OCI-LY1 (cell line): ENCODE results near the gene PLEKHJ1.

Source experiments
- H2AFZ ChIP-seq: fragments of 200-600 bp; sonication (generic), shearing (Covaris generic); 2 replicates; pipeline ENCODE4 v1.6.0; 2014; ENCODE audit warnings: antibody characterized with exemption, mild to moderate bottlenecking, low read length
- H3F3A ChIP-seq: fragments of 200-600 bp; sonication (generic), shearing (Covaris generic); 2 replicates; pipeline ENCODE4 v1.6.0; 2014; ENCODE audit warnings: mild to moderate bottlenecking, antibody characterized with exemption, low read length, moderate library complexity; ENCODE audit not compliant: insufficient read depth
- H3K27ac ChIP-seq: fragments of 200-600 bp; sonication (generic); 2 replicates; pipeline ENCODE4 v1.5.1; 2014; ENCODE audit warnings: low read length, mixed run types, mild to moderate bottlenecking, low read depth; ENCODE audit not compliant: poor library complexity, severe bottlenecking
- H3K27me3 ChIP-seq: fragments of 200-600 bp; sonication (generic); 2 replicates; pipeline ENCODE4 v1.6.0; 2014; ENCODE audit warnings: antibody characterized with exemption, mild to moderate bottlenecking, low read length, moderate library complexity; ENCODE audit not compliant: insufficient read depth
- H3K36me3 ChIP-seq: fragments of 200-600 bp; sonication (generic); 2 replicates; pipeline ENCODE4 v1.6.1; 2014; ENCODE audit warnings: mild to moderate bottlenecking, antibody characterized with exemption, low read length, moderate library complexity, mixed read lengths; ENCODE audit not compliant: insufficient read depth
- H3K4me1 ChIP-seq: fragments of 200-600 bp; sonication (generic); 2 replicates; pipeline ENCODE4 v1.5.1; 2014; ENCODE audit warnings: mild to moderate bottlenecking, low read length, moderate library complexity; ENCODE audit not compliant: insufficient read depth, severe bottlenecking
- H3K4me2 ChIP-seq: fragments of 200-600 bp; sonication (generic), shearing (Covaris generic); 2 replicates; pipeline ENCODE4 v1.6.1; 2014; ENCODE audit warnings: low read length
- H3K4me3 ChIP-seq: fragments of 200-600 bp; sonication (generic); 2 replicates; pipeline ENCODE4 v1.5.1; 2014; ENCODE audit warnings: low read length, low read depth, mild to moderate bottlenecking, mixed read lengths; ENCODE audit not compliant: poor library complexity, severe bottlenecking
- H3K79me2 ChIP-seq: fragments of 200-600 bp; shearing (Covaris generic); 2 replicates; pipeline ENCODE4 v1.6.1; 2016; ENCODE audit warnings: mixed run types, low read length, mixed read lengths; ENCODE audit not compliant: insufficient read depth
- H3K9ac ChIP-seq: fragments of 200-600 bp; sonication (generic), shearing (Covaris generic); 2 replicates; pipeline ENCODE4 v1.6.1; 2014; ENCODE audit warnings: mild to moderate bottlenecking, low read length, mixed read lengths
- H3K9me2 ChIP-seq: fragments of 200-600 bp; sonication (generic), shearing (Covaris generic); 2 replicates; pipeline ENCODE4 v1.6.1; 2014; ENCODE audit warnings: low read depth, mild to moderate bottlenecking, low read length, mixed read lengths
- H3K9me3 ChIP-seq: fragments of 200-600 bp; shearing (Covaris generic); 2 replicates; pipeline ENCODE4 v1.6.1; 2014; ENCODE audit warnings: low read length, mixed read lengths
- H4K20me1 ChIP-seq: fragments of 200-600 bp; sonication (generic), shearing (Covaris generic); 2 replicates; pipeline ENCODE4 v1.6.0; 2016; ENCODE audit warnings: mild to moderate bottlenecking, low read length; ENCODE audit not compliant: insufficient read depth
- EZH2 ChIP-seq: fragments of 200-600 bp; sonication (generic), shearing (Covaris generic); IDR thresholded peaks from 2 replicates; pipeline ENCODE4 v1.8.0; 2017; ENCODE audit warnings: borderline replicate concordance, mixed run types, mild to moderate bottlenecking, antibody characterized with exemption, low read length, moderate library complexity, mixed read lengths
- TF ChIP-seq, protein P1 (sequence below): fragments of 200-600 bp; sonication (generic), shearing (Covaris generic); IDR thresholded peaks from 2 replicates; pipeline ENCODE4 v1.5.1; 2017; ENCODE audit warnings: mild to moderate bottlenecking, antibody characterized with exemption, low read length, moderate library complexity, mixed read lengths

PLEKHJ1 gene

DNA sequence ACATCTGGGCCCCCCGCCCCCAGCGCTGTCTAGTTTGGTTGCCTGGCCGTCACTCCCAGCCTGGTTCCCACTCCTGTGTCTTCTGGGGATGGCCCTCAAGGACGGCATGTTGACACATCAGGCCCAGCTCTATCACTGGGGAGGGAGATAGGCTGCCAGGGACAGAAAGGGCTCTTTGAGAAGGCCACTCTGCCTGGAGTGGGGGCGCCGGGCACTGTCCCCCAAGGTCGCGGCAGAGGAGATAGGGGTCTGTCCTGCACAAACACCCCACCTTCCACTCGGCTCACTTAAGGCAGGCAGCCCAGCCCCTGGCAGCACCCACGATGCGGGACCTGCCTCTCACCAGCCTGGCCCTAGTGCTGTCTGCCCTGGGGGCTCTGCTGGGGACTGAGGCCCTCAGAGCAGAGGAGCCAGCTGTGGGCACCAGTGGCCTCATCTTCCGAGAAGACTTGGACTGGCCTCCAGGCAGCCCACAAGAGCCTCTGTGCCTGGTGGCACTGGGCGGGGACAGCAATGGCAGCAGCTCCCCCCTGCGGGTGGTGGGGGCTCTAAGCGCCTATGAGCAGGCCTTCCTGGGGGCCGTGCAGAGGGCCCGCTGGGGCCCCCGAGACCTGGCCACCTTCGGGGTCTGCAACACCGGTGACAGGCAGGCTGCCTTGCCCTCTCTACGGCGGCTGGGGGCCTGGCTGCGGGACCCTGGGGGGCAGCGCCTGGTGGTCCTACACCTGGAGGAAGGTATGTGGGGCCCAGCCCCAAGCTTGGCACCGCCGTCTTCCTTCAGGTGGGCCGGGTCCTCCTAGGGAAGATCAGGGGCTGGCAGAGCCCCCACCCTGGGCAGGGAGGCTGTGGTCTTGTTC, 13.1 kb upstream of the PLEKHJ1 start, which contains the start of gene AMH:
Gene AMH (plus strand): TSS at position 314 of the 857 bp plus-strand sequence. CDS start 10 bp downstream, at position 324.
- no peaks in the 10 kb centered on the region for H3K27me3 ChIP-seq
- no peaks in the 10 kb centered on the region for H3K79me2 ChIP-seq
- H2AFZ ChIP-seq: no peak within 1 kb of the TSS
- no peak within 1 kb of the TSS for H3K4me2 ChIP-seq
- no peaks in the 10 kb centered on the region for H3F3A ChIP-seq
- H3K9me3 ChIP-seq: no peaks in the 10 kb centered on the region
- no peak within 1 kb of the TSS for H3K4me3 ChIP-seq
- no peak within 1 kb of the TSS for H3K9ac ChIP-seq
- H3K36me3 ChIP-seq: peaks cover 39% of the 10 kb centered on the region
- H3K9me2 ChIP-seq: no peaks in the 10 kb centered on the region
- H3K4me1 ChIP-seq: no peaks in the 10 kb centered on the region
- H3K27ac ChIP-seq: no peak within 1 kb of the TSS
- no peaks in the 10 kb centered on the region for H4K20me1 ChIP-seq
- TF ChIP-seq EZH2: no peak
- TF ChIP-seq, protein P1, sequence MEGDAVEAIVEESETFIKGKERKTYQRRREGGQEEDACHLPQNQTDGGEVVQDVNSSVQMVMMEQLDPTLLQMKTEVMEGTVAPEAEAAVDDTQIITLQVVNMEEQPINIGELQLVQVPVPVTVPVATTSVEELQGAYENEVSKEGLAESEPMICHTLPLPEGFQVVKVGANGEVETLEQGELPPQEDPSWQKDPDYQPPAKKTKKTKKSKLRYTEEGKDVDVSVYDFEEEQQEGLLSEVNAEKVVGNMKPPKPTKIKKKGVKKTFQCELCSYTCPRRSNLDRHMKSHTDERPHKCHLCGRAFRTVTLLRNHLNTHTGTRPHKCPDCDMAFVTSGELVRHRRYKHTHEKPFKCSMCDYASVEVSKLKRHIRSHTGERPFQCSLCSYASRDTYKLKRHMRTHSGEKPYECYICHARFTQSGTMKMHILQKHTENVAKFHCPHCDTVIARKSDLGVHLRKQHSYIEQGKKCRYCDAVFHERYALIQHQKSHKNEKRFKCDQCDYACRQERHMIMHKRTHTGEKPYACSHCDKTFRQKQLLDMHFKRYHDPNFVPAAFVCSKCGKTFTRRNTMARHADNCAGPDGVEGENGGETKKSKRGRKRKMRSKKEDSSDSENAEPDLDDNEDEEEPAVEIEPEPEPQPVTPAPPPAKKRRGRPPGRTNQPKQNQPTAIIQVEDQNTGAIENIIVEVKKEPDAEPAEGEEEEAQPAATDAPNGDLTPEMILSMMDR: no peak

DNA sequence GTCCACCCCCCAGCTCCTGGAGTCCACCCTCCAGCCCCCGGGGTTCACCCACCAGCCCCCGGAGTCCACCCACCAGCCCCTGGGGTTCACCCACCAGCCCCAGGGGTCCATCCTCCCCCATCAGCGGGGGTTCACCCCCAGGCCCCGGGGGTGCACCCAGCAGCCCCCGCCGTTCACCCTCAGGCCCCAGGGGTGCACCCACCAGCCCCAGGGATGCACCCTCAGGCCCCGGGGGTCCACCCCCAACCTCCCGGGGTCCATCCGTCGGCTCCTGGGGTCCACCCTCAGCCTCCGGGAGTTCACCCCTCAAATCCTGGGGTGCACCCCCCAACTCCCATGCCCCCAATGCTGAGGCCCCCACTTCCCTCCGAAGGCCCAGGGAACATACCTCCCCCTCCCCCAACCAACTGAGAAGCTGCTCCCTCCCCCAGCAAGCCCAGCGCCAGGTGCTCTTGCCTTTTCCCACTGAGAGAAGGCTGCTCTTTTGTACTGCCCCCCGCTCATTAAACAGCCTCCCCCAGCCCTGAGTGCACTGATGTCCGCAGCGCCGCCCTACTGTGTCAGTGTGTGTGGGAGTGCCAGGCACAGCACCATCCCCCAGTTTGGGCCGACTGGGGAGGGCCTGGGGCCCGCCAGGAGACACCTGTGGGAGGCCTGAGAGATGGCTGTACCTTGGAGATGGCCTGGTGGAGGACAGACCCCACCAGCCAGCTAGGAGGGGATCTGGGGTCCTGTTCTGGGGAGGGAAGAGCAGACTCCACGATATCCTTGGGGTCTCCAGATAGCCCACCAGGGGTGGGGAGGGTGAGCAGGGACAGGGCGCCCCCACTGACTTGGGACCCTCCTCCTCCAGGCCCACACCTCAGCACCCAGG, 12.2 kb upstream of the PLEKHJ1 start:
- Histone ChIP-seq H3K27ac (no peak overlapping the region), H3K36me3 (peaks cover 48% of the 10 kb centered on the region), H2AFZ (no peak overlapping the region), H3K9me2 (no peaks in the 10 kb centered on the region), H3K4me2 (no peak overlapping the region), H3F3A (no peaks in the 10 kb centered on the region), H3K79me2 (no peaks in the 10 kb centered on the region), H3K9me3 (no peaks in the 10 kb centered on the region), H3K27me3 (no peaks in the 10 kb centered on the region), H3K9ac (no peak overlapping the region), H4K20me1 (no peaks in the 10 kb centered on the region), H3K4me3 (no peak overlapping the region), H3K4me1 (no peaks in the 10 kb centered on the region)
- TF ChIP-seq, protein P1: no peak
- no peak for TF ChIP-seq EZH2

DNA sequence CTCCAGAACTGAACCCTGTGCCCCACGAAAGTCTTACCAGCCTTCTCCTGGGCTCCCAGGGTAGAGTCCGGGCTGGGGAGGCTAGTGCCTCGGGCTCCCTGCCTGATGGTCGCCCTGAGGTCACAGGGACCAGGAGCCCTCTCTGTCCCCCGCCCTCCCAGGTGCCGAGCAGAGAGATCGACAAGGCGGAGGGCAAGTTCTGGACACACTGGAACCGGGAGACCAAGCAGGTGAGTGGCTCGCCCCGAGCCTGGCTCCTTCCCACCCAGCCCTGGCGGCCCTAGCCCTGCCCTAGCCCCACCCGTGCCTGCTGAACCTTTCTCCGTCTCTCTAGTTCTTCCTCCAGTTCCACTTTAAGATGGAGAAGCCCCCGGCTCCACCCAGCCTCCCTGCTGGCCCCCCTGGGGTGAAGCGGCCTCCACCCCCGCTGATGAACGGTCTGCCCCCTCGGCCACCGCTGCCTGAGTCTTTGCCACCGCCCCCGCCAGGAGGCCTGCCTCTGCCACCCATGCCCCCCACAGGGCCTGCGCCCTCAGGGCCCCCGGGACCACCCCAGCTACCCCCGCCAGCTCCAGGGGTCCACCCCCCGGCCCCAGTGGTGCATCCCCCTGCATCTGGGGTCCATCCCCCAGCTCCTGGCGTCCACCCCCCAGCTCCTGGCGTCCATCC, 11.4 kb upstream of the PLEKHJ1 start:
- Histone ChIP-seq H3K4me3 (no peak overlapping the region), H2AFZ (no peak overlapping the region), H3K4me2 (no peak overlapping the region), H3K9ac (no peak overlapping the region), H3K79me2 (no peaks in the 10 kb centered on the region), H3K27ac (no peak overlapping the region), H3K36me3 (peaks cover 55% of the 10 kb centered on the region), H3K4me1 (no peaks in the 10 kb centered on the region), H3K9me2 (no peaks in the 10 kb centered on the region), H3K9me3 (no peaks in the 10 kb centered on the region), H3F3A (no peaks in the 10 kb centered on the region), H4K20me1 (no peaks in the 10 kb centered on the region), H3K27me3 (no peaks in the 10 kb centered on the region)
- TF ChIP-seq EZH2: no peak
- TF ChIP-seq, protein P1: no peak
